K562 (cell line): ENCODE data around the gene CHCHD10. TPM values are rescaled to one million over a fixed set of nuclear protein-coding genes. Genes with fewer than 3 reads are reported as not detected.

Source experiments
- polyA plus RNA-seq, 8 experiments: library from polyadenylated mRNA; depleted of rRNA in 4 of 8; stranded (reverse) in 5 of 8; unstranded in 3 of 8; fragments of >200 nt; fragmentation: Nextera tagmentation in 2 of 8; fragmentation: Illumina TruSeq in 1 of 8; extraction: Ambion mirVana in 2 of 8; extraction: Trizol in 1 of 8; gene quantifications; 2 replicates each; pipeline versions ENCODE4 v1.2.1 to v1.2.3, GENCODE V29; 2011 to 2014; ENCODE audit warnings: inconsistent platforms in 1 of 8, missing spikeins in 1 of 8
- total RNA-seq, 7 experiments: library from RNA; depleted of rRNA in 6 of 7; stranded (reverse); fragments of >200 nt in 6 of 7; fragmentation: Illumina TruSeq in 2 of 7; extraction: Trizol in 2 of 7; gene quantifications; 2 replicates each; pipeline versions ENCODE4 v1.2.1 to v1.2.3, GENCODE V29; 2011 to 2021; ENCODE audit warnings: low replicate concordance in 1 of 7
- TF ChIP-seq, protein P1 (sequence below), 2 experiments: fragments of 450-650 bp; IDR thresholded peaks; 2 replicates each; pipeline ENCODE4 v1.6.1; 2016; ENCODE audit warnings: mild to moderate bottlenecking in 2 of 2, borderline replicate concordance in 1 of 2, low read depth in 1 of 2, moderate library complexity in 1 of 2

The CHCHD10 gene
- total and polyA plus RNA-seq, 9 of the 15 experiments (the other 6 are each of a cell fraction or from before 2014, with no cell fraction given), result 15.2 to 292 (median 102) TPM

DNA sequence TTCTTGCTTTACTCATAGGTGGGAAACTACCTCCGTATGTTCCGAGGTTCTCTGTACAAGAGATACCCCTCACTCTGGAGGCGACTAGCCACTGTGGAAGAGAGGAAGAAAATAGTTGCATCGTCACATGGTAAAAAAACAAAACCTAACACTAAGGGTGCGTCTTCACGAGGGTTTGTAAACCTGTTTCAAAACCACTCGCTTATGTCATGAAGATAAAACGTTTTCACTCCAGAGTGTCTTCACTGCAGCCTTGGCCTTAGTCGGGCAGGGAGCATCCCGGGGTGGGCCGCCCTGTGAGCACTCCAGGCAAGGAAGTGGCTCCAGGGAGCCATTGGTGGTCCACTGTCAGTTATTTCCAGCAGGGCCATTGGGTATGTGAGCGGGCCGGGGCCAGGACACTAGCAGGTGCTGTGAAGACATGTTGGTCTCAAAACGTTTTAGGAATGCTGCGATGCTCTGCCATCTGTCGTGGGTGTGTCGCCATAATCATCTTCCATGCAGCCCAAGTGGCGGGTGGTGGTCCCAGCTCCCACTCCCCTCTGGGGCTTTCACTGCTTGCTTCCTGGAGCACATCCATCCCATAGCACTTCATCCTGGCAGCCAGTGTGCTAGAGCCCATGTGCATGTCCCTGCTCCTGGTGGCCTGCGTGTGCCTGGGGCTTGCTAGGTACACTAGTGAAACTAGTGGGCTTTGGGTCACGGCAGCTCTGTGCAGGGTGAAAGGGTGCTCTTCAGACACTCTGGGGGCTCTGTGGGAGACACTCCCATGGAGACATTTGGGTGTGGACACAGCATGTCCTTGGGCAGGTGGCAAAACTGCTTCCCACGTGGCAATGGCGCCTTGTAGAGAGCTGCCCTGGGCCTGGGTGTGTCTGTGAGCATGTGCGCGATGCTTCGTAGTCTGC, 24.2 kb upstream of the CHCHD10 start (continued):
- TF ChIP-seq, protein P1, sequence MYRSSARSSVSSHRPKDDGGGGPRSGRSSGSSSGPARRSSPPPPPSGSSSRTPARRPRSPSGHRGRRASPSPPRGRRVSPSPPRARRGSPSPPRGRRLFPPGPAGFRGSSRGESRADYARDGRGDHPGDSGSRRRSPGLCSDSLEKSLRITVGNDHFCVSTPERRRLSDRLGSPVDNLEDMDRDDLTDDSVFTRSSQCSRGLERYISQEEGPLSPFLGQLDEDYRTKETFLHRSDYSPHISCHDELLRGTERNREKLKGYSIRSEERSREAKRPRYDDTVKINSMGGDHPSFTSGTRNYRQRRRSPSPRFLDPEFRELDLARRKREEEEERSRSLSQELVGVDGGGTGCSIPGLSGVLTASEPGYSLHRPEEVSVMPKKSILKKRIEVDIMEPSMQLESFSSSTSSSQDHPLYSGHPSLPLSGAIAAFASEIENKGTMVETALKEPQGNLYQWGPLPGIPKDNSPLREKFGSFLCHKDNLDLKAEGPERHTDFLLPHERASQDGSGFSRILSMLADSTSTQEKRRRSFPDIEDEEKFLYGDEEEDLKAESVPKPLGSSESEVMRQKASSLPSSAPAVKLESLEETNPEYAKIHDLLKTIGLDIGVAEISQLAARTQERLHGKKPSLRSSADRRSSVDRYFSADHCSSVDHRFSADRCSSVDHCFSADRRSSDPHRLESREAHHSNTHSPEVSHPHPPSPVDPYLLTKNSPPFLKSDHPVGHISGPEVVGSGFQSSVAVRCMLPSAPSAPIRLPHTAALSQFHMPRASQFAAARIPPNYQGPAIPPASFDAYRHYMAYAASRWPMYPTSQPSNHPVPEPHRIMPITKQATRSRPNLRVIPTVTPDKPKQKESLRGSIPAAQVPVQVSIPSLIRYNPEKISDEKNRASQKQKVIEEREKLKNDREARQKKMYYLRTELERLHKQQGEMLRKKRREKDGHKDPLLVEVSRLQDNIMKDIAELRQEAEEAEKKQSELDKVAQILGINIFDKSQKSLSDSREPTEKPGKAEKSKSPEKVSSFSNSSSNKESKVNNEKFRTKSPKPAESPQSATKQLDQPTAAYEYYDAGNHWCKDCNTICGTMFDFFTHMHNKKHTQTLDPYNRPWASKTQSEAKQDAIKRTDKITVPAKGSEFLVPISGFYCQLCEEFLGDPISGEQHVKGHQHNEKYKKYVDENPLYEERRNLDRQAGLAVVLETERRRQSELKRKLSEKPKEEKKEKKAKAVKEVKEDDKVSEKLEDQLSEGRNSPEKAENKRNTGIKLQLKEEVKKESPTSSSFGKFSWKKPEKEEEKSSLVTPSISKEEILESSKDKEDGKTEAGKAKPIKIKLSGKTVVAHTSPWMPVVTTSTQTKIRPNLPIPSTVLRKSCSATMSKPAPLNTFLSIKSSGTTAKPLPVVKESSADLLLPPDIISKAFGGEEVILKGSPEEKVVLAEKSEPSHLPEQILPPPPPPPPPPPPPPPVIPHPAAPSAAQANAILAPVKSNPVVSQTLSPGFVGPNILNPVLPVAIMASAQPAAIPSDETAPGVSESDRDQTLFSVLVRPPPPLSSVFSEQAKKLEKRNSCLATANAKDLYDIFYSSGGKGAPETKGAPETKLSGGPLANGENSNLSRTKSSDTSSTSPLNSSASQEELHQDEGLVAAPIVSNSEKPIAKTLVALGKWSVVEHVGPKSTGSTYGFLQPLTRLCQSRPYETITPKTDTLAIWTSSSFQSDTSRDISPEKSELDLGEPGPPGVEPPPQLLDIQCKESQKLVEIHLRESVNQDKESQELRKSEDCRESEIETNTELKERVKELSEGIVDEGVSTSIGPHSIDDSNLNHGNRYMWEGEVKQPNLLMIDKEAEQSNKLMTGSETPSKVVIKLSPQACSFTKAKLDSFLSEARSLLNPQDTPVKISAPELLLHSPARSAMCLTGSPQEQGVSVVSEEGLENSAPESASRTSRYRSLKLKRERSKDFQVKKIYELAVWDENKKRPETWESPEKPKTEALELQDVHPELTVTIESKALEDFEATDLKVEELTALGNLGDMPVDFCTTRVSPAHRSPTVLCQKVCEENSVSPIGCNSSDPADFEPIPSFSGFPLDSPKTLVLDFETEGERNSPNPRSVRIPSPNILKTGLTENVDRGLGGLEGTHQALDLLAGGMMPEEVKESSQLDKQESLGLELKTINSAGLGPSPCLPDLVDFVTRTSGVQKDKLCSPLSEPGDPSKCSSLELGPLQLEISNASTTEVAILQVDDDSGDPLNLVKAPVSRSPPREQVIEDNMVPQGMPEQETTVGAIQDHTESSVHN (IDR thresholded peaks at IDR 0.05; ENCODE audit: borderline replicate concordance in 1 of 2, low read depth in 1 of 2), result no peak
